NCI-H748 (cell line): Measurements from ENCODE around the gene BZW1.

Source experiments
- DNase-seq: peaks from one replicate; lab custom pipeline; 2025; ENCODE audit not compliant: unreplicated experiment; lab: John Stamatoyannopoulos, UW

Gene BZW1

GRCh38 chr2:200811333-200812121 lies at the start of gene BZW1:
BZW1 (plus strand) TSS chr2:200811910; CDS start chr2:200813218, 1,308 bp downstream.
- DNase-seq: peak; percentile 97

- DNase-seq: no peak
These were observed 49.6 kb upstream of the BZW1 start for GRCh38 chr2:200762127-200762526.

DNA sequence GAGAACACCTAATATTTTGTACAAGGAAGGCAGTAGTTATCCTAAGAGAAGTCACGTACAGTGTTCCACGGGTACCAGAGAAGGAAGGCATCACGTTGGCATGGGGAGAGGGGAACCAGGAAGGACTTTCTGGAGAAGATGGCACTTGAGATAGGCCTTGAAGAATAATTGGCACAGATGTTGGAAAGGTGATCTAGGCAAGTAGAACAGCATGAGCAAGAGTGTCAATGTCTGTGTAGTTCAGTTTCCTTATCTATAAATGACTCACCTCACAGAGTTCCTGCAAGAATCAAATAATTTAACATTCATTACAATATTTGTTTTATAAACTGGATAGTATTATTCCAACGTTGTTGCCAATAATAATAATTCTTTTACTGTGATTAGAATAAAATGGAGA lies 48.3 kb upstream of the BZW1 start:
- no peak for DNase-seq

- DNase-seq: no peak
These were observed 46.4 kb upstream of the BZW1 start for GRCh38 chr2:200765139-200765951.

- DNase-seq: no peak
These were observed 45.6 kb upstream of the BZW1 start for GRCh38 chr2:200765995-200766660.

DNA sequence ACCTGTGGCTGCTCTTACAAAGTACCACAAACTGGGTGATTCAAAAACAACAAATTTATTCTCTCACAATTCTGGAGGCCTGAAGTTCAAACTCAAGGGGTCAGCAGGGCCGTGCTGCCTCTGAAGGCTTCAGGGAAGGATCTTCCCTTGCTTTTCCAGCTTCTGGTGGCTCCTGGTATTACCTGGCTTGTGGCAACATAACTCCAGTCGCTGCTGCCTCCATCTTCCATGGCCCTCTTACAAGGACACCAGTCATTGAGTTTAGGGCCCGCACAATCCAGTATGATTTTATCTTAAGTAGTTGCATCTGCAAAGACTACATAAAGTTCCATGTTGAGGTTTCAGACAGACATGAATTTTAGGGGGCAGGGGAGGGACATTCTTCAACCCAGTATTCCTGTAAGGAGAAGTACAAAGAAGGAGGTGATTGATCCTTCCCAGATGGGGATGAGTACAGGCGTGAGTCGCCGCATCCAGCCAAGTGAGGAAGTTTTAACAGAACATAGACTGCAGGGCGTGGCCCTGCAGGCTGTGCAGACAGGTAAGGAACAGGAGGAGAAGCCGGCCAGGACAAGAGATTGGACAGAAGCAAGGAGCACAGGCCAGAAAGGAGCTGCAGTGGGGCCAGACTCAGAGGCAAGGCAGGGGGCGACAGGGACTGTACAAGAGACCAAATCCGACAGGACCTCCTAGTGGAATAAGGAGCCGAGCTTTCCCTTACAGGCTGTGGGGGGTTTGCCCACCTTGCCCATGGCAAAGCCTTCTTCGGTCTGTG lies 44.4 kb upstream of the BZW1 start:
- DNase-seq: no peak

DNA sequence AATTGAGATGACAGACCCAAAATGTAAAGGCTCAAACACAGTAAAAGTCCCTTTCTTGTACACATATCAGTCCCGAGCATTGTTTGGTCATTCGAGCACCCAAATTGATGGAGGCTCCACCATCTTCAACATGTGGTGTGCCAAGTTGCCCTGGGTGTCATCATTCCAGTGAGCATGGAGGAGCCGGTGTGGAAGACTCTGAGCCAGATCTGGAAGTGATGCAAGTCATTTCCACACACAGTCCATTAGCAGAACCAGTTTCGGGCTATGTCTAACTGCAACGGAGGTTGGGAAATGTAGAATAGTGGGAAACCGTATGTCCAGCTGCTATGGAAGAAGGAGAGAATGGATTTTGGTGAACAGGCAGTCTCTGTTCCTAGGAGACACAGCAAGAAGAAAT lies 40.9 kb upstream of the BZW1 start:
- DNase-seq: no peak

GRCh38 chr2:200772620-200773019 lies 39.1 kb upstream of the BZW1 start:
- no peak for DNase-seq

- no peak for DNase-seq
These were observed 38.6 kb upstream of the BZW1 start for GRCh38 chr2:200773083-200773482.

DNA sequence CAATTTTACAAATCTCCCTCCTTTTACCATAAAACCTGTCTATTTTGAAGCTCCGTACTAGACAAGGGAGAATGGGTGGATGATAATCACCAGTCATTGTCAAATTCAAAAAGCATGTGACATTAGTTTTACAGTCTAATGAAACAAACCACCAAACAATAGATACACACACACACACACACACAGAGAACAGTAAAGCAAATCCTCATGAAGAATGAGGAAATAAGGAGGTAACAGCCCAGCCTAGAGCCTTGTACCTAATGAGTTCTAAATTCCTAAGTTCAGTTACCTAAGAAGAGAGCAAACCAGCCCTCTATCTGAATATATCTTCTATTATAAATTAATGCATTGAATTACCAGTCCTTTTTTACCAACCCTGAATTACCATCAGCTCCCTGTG lies 36.8 kb upstream of the BZW1 start:
- no peak for DNase-seq

DNA sequence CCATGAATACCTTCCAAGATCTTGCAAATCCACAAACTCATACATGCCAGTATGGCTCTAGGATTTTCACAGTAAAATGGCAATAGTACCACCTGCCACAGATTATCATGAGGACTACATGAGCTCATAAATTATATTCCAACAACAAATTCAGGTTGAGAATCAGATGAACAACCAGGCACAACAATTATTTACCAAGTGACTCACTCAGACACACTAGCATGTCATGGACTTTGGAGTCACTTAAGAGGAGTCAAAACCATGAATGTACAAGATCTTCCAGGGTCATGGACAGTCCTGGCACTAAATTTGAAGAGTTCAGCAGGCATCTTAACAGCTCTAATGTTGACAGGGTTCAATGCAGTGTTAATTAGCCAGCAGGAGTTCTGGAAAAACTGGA lies 34.4 kb upstream of the BZW1 start:
- no peak for DNase-seq

- DNase-seq: no peak
These were observed 33.7 kb upstream of the BZW1 start for GRCh38 chr2:200778038-200778437.

- no peak for DNase-seq
These were observed 32.5 kb upstream of the BZW1 start for GRCh38 chr2:200779214-200779613.

DNA sequence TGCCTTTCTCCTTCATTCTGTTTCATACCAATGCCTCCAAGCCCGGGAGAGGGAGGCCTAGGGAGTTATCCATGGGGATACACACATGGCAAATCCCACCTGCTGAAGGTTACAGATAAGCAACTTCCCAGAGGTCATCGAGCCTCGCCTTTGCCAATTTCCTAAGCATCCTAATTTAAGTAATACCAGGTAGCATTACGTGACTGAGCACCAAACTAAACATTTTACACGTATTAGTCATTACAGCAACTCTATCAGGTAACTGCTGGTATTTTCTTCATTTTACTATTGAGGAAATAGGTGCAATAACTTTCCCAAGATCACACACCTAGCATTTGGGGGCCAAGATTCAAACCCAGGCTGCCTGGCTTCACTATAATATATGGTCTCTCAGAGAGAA lies 30.1 kb upstream of the BZW1 start:
- no peak for DNase-seq

DNA sequence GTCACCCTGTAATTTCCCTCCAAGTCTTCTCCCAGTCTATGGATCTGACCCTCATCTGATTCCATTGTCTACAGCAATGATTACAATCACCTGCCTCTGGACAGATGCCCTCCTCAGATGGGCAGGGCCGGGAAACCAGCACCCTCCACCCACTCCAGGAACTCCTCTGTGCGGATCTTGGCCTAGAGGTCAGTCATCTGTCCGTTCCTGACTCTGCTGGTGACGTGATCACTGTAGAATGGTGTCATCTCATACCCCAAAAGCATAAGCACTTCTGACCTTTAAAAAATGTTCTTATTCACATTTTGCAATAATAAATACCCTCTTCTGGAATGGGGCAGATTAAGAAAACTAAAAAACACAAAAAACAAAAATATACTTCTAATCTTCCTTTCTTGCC lies 29.5 kb upstream of the BZW1 start:
- DNase-seq: no peak

DNA sequence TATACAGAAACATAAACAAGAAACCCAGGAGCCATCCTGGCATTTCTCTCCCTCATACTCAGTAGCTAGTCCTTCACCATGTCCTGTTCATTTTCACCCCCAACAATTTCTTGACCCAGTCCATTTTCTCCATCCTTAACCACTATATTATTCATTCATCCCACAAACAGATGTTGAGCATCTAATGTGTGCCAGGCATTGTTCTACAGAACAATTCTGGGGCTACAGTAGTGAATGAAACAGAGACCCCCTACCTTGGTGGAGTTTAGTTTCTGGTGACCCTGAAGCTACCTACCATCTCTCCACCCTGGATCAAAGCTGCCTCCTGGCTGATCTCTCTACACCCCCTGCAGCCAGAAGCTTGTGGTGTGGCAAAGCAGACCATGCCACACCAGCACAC lies 27.5 kb upstream of the BZW1 start:
- no peak for DNase-seq

GRCh38 chr2:200786423-200786822 lies 25.3 kb upstream of the BZW1 start:
- peak; percentile 71 for DNase-seq

GRCh38 chr2:200786826-200787225 lies 24.9 kb upstream of the BZW1 start:
- peak; percentile 57 for DNase-seq

DNA sequence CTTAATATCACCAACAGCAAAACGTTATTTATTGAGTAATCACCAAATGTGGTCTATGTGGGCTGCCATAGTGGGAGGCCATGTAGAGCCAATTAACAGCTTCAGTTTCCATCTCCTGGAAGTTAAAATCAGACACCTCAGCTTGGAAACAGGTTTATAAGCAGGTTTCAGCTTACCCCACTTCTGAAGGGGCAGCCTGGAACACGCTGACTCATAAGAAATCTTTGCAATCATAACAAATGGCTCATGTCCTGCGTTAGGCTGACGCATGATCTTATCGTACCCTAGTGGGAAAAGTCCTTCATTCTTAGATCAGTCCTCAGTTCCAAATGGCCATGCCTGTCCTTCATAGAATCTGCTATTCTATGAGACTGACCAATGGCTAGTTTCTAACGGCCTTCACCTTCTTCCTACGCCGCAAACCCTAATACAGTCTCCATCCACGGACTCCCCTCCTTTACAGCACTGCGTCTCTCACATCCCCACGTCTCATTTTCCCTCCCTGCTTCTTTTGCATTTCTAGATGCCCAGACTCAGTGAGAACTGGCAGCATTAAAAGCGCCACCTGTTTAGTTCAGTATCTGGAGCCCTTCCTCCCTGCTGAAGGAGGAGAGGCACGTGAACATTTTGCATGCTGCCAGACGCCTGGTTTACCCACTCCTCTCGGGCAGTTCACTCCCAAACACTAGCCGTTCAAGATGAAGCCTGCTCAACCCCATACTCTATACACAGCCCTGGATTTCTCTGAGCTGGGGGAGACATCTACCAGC lies 24.2 kb upstream of the BZW1 start:
- no peak for DNase-seq

DNA sequence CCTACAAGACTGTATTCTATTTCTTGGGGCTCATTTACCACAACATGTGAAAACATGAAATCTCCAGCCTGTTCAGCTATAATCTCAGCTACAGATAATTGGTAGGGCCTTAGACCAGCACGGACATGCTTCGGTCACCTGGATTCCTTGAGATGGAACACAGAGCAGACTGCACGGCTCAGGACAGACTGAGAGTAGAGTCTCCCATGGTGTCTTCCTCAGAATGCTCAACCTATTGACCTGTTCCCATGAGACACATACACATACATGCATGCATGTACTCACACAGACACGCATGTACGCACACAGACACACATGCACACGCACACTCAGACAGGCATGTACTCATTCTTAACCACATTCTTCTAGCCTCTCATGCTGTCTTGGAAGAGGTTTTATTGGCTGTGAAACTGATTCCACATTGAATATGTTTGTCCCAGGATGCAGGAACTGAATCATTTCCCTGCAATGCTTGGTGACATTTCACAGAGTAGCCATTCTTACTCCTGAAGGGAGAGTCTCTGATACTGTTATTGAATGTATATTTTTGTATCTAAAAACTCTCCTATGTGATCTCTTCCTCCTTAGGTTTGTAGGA lies 23.5 kb upstream of the BZW1 start:
- no peak for DNase-seq
